ENCODE measurements around the gene PSMD2.

DNA sequence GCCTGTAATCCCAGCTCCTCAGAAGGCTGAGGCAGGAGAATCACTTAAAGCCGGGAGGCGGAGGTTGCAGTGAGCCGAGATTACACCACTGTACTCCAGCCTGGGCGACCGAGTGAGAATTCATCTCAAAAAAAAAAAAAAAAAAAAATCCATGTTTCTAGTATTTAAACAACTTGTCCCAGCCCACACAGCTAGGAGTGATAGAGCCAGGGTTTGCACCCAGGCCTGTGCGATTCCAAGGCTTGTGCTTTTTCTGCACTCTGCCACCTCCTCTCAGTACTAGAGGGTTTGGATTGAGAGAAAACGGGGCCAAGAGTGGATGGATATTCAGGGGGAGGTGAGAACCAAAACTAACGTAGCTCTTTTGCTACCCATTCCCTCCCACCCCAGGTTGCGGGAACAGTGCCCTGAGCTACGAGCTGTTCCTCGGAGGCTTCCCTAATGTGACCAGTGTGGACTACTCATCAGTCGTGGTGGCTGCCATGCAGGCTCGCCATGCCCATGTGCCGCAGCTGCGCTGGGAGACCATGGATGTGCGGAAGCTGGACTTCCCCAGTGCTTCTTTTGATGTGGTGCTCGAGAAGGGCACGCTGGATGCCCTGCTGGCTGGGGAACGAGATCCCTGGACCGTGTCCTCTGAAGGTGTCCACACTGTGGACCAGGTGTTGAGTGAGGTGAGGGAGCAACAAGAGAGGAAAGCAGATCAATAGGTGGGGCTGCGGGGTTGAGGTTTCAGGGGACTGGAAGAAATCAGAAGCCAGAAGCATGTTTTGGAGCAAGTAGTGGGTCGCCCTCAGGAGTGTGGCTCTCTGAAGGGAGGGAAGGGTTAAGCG lies 41.7 kb upstream of the PSMD2 start:
- TF ChIP-seq POLR2A (IDR thresholded peaks at IDR 0.05; ENCODE audit: low read length) (no peak), GATA1 (IDR thresholded peaks at IDR 0.05; ENCODE audit: low read depth, low read length) (no peak)
